SH-SY5Y (cell line): ENCODE data around the gene CACNG4.

ENCODE experiments used
- GATA2 ChIP-seq: IDR thresholded peaks from 2 replicates; pipeline ENCODE4 v1.6.1; 2011; ENCODE audit warnings: mild to moderate bottlenecking, low read depth, low read length
- GATA3 ChIP-seq: IDR thresholded peaks from 2 replicates; pipeline ENCODE4 v1.6.1; 2011; ENCODE audit warnings: low read depth, mild to moderate bottlenecking, low read length, moderate library complexity

DNA sequence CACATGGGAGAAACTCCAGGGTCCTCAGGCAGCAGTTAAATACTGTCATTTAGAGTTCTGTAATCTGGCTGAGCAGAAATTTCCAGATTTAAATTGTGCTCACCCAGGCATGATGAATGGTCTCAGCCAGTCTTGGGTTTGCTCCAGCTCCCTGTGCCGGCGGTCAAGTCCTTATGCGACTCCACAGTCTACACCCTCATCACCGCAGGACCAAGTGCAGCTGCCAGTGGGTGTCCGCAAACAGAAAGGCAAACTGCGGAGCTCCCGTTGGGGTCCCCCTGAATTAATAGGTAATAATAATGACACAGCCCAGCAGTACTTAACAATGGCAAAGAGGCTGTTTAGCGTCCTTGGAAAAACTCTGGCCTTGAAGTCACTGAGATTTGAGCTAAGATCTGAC, 3.9 kb upstream of the CACNG4 start:
- TF ChIP-seq GATA3 (no peak), GATA2 (no peak)
